ENCODE results near the gene LGI1.

The LGI1 gene

DNA sequence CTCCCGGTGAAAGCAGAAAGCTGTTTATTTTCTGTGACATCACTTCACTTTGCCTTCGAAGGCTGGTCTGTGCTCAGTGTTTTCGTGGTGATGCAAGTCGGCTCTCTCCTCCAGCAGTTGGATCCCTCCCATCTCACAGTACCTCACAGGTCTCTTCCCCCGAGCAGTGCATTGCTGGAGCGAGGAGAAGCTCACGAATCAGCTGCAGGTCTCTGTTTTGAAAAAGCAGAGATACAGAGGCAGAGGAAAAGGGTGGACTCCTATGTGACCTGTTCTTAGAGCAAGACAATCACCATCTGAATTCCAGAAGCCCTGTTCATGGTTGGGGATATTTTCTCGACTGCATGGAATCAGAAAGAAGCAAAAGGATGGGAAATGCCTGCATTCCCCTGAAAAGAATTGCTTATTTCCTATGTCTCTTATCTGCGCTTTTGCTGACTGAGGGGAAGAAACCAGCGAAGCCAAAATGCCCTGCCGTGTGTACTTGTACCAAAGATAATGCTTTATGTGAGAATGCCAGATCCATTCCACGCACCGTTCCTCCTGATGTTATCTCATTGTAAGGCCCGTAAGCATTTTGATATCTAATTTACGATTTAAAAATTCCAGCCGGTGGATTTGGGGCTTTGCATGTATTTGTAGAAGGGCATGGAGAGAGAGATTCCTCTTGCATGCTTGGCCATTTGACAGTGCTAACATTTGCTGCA, at the start of gene LGI1:
LGI1 (plus strand) TSS at position 136 of the 707 bp plus-strand sequence; CDS start at position 345, 209 bp downstream.
- DNase-seq (ENCODE audit: low read depth in 2 of 2): no peak

DNA sequence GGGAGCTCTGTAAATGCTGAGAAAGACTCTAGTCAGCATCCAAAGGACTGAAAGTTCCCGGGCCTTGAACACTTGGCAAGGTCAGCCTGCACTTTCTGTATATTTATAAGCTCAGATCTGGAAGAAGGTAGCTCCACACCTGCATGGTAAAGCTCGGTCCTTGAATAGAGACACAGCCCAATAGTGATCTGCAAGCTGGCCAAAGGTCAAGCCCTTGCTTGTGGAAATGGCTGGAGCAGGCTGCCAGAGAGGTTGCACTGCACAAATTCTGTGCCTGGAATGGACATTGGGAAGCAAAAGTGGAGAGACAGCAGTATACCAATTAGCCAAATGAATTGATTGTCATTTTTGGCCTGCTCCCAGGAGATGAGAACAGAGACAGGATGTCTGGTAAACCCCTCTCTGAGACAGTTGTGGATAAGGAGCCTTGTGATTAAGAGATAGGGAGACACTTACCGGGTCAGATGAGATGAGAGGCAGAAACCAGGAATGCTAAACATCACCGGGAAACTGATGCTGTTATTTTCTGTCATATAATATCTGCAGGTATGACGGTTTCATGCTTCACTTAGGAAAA, 47.3 kb upstream of the LGI1 start:
- DNase-seq (ENCODE audit: low read depth in 2 of 2): no peak

DNA sequence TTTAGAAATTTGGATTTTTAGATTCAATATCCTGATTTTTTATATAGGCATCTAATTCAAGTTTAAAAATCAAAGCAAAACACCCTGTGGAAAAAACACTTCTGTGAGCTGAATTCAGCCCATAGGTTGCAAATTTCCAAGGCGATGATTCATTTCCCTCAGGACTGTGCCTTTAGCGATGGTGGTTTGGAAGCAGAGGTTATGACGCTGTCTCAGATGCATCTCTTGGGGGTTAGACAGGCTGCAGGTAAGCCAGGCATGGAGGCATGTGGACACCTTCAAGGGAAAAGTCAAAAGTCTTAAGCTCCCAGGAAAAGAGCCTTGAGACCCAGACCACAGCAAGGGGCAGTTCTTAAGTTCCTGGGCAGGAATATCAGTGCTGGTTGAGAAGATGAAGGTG, 45.8 kb upstream of the LGI1 start:
- no peak for DNase-seq (ENCODE audit: low read depth in 2 of 2)

DNA sequence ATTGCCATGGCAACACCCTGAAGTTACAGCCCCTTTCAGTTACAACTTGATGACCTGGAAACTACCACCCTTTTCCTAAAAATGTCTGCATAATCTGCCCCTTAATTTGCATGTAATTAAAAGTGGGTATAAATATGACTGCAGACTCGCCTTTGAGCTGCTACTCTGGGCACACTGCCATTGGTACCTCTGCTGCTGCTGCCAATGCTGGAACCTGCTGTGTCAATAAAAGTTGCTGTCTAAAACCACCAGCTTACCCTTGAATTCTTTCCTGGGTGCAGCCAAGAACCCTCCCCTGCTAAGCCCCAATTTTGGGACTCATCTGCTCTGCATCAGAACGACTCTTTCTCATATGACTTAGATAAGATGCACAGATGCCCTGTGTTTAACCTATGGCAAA, 45.1 kb upstream of the LGI1 start:
- no peak for DNase-seq (ENCODE audit: low read depth in 2 of 2)

DNA sequence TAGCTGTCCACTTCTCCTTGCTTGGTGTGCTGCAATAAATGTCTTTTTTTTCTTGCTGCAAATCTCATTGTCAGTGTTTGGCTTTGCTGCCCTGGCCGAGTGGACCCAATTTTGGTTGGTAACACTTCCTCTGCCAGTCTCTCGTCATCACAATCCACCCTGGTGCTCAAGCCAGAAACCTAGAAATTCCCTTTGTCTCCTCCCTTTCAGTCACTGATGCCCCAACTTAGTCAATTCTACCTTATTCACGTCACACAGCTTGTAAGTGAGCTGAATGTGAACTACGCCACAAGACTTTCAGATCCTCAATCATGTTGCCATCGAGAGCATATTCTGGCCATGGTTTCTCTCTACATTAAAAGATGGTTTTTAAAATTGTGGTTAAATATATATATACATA, 42.4 kb upstream of the LGI1 start:
- no peak for DNase-seq (ENCODE audit: low read depth in 2 of 2)

DNA sequence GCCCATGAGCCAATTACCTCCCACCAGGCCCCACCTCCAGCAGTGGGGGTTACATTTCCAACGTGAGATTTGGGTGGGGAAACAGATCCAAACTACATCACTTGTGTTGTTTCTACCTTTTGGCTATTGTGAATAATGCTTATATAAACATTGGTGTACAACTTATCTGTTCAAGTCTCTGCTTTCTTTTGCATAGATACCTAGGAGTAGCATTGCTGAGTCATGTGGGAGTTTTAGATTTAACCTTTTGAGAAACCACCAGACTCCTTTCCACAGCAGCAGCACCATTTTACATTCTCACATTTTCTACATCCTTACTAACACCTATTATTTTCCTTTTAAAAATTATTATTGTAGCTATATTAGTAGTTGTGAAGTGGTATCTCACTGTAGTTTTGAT, 41.0 kb upstream of the LGI1 start:
- DNase-seq (ENCODE audit: low read depth in 2 of 2): no peak

DNA sequence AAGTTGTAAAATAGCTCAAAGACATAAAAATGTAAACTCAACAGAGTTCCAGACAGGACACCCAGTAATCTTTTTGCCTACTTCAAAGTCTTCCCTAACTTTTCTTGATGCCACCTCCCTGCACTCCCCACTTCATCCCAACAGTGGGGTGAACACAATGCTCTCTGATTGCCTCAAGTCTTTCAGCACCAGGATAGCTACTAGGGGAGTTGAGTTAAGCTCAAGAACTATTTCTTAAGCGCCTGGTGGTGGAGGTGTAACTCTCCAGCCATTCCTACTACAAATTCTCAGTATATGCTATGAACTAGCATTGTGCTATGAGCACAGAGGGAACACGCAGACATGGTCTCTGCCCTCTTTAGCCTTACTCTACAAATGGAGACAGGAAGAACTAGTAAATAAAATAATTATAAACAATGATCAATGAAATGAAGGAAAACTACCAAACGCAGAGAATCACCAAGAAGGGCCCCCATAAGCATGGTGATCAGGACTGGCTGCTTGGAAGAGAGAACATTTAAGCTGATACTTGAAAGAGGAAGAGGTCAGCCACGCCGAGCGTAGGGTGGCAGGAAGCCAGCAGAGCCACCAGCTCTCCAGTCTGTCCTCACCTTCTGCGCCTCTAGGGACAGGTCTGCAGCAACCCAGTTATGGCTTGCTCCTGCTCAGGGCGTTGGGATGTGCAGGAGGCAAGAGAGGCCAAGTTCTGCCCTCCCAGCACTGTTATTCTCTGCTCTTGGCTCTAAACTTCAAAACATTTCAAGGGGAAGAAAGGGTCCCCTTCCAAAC, 38.6 kb upstream of the LGI1 start:
- no peak for DNase-seq (ENCODE audit: low read depth in 2 of 2)

DNA sequence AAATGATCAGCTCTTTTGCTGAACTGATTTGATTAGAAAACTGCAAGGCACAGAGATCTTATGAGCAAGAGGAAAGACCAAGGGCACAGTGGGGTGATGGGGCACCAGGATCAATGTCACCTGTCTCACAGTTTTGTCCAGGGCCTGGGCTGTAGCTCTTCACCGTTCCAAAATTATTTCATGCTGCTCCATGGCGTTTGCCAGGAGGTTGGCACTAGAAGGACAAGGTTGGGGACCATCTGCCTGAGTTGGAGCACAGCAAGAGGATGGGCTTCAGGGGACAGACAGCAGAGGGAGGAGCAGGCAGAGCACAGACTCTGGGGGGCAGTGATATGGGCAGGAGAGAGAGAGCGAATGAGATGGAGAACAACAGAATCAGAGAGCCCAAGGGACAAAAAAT, 37.8 kb upstream of the LGI1 start:
- no peak for DNase-seq (ENCODE audit: low read depth in 2 of 2)

DNA sequence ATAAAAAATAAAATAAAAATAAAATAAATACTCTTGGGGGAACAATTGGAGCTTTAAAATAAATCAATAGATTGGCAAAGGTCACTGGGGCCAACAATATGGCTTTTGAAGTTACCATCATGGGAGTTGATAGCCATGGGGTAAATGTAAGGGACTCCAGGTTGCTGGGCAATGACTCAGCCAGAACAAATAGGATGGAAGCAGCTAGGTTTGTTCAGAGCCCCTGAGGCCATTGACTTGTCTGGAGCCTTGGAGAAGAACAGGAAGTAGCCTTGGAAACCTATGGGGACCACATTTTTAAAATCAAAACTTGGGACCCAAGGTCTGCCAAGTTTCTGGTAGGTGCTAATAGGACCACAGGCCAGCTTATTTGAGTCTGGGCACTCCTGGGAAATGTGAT, 35.2 kb upstream of the LGI1 start:
- no peak for DNase-seq (ENCODE audit: low read depth in 2 of 2)

DNA sequence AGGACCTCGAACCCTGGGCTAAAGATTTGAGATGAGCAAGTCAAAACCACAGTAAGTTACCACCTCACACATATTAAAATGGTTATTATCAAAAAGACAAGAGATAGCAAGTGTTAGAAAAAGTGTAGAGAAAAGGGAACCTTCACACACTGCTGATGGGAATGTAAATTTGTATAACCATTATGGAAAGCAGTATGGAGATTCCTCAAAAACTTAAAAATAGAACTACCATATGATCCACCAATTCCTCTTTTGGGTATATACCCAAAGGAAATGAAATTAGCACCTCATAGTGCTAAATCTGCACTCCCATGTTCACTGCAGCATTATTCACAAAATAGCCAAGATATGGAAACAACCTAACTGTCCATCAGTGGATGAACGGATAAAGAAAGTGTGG, 34.6 kb upstream of the LGI1 start:
- no peak for DNase-seq (ENCODE audit: low read depth in 2 of 2)

DNA sequence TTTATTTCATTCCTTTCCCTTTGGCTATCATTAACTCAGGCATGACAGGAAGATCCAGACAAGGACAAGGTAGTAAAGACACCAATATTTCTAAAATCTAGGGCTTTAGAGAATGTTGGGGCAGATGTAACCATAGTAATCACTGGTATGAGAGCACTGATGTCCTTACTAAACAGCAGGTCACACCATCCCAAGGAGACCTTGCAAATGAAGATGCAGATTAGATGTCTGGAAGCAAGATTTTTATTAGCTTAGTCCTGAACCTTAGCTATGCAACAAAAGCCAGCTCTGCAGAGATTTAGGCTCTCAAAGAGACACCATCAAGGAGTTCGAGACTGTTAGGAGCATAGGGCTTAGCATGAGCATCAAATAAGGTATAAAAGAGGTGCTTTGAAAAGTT, 31.7 kb upstream of the LGI1 start:
- no peak for DNase-seq (ENCODE audit: low read depth in 2 of 2)

DNA sequence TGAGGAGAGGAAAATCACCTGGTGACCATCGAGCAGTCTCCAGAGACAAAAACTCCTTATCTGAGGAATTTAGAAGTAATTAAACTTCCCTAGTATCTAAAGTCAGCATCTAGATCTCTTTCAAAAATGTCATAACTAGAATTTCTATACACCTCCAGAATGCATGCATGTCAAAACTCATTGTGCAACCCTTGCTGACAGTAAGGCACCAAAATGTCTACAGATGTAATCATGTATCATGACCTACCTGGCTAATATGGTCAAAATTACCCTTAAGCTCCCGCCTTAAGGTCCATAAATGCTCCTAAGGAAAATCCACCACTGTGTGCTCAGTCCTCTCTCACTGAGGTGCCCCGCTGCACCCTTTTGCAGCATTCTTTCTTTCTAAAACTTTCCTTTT, 16.4 kb upstream of the LGI1 start:
- no peak for DNase-seq (ENCODE audit: low read depth in 2 of 2)

DNA sequence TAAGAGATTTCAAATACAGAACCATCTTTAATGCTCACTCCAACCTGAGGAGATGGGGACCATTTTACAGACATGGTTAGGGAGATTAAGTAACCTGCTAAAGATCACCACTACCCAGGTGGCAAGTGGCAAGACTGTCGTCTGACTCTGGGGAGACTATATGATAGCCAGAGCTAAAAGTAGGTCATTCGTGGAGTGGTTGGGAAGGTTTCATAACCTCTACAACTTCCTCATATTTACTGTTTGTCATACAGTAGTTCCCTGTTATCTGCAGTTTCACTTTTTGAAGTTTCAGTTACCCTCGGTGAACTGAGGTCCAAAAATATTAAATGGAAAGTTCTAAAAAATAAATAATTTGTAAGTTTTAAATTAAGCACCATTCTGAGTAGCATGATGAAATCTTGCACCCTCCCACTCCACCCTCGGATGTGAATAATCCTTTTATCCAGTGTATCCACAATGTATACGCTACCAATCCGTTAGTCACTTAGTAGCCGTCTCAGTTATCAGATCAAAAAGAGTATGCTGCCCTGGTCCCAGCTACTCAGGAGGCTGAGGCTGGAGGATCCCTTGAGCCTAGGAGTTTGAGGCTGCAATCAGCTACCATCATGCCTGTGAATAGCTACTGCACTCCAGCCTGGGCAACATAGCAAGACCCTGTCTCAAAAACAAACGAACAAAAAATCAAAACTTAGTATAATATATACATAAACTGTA, 14.9 kb upstream of the LGI1 start:
- DNase-seq (ENCODE audit: low read depth in 2 of 2): no peak

DNA sequence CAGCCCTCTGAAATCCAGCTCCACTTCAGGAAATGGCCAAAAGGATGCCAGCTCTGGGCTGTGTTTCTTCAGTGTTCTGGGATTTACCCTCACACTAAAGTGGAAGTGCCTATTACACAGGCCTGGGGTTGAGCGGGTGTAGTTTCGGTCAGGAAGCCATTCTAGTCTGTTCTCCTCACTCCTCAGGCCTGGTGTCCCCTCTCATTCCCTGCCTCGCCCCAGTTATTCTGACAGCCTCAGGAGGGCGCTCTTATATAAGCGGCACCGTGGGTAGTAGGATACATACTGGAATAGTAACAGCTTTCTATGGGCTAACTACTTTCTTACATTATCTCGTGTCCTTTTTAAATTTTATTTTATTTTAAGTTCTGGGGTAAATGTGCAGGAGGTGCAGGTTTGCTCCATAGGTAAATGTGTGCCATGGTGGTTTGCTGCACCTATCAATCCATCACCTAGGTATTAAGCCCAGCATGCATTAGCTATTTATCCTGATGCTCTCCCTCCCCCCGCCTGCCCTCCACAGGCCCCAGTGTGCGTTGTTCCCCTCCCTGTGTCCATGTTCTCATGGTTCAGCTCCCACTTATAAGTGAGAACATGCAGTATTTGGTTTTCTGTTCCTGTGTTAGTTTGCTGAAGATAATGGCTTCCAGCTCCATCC, 12.2 kb upstream of the LGI1 start:
- no peak for DNase-seq (ENCODE audit: low read depth in 2 of 2)

DNA sequence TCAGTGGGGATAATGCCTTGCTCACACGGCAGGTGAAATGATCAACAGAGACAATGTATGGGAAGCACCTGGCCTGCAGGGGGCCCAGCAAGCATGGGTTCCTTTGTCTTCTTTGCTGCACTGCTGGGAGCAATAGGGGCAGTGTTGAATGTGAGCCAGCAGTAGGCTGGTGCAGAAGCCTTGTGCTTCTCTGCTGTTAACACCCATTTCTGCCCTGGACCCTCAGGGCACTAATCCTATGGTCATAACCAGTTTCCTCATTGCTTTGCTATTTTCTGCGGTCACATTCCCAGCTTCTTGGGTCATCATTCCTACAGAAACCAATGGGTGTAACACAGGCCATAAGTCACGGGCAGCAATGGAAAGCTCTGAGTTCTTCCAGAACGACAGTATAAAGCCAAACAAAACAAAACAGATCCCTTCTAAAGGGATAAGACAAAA, 10.9 kb upstream of the LGI1 start:
- DNase-seq (ENCODE audit: low read depth in 2 of 2): no peak

DNA sequence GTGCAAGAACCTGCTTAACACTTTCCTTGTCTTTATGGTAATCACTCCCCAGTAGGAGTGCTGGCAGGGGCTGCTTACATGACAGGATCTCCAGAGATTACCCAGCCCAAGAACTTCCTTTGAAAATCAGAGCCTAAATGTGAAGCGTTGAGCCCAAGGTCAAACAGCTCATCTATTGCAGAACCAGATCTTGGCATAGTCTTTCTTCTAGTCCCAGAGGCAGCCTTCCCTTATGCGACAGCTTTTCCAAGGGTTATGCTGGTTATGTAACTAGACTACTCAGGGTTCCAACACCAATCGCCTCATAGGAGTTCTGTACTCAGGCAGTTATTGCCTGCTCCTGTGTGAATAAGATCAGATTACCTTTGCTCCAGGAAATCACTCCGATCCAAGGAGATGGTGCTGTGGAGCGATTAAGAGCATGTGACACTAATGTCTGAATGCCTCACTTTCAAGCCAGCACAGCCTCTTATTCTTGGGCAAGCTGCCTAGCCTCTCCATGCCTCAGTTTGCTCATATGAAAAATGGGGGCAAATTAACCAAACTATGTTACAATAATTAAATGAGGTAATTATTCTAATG, 8.4 kb upstream of the LGI1 start:
- DNase-seq (ENCODE audit: low read depth in 2 of 2): no peak

DNA sequence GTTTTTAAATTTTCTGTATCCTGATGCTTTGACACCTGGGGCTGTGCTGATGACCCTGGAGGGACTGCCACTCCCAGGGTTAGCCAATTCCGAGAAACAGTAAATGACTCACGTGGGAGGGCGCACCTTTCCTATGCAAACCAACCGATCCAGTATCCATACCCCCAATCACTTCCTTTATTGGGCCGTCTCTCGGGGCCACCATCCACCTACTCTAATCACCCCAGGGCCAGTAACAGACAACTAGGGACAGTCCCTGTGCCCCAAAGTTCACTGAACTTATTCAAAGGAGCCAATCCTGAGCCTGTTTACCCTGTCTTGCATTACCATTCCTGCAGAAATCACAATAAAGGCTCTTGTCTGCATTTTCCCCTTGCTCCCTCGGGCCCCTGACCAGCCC, 6.6 kb upstream of the LGI1 start:
- no peak for DNase-seq (ENCODE audit: low read depth in 2 of 2)

DNA sequence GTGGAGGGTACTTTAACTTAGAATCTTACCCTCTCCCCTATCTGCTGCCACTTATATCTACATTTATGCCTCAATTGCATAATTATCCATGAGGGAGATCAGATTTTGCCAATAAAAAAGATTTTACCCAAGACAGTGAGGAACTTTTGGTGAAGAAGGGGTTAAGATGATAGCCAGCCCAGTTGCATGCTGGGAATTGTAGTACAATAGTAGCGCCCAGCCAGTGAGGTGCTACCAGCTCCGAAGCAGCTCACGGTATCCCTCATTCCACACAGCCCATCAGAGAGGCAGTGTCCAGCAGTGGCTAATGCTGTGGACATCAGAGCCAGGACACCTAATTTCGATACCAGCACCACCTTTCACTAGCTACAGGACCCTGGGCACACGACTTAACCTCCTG, 5.9 kb upstream of the LGI1 start:
- no peak for DNase-seq (ENCODE audit: low read depth in 2 of 2)

DNA sequence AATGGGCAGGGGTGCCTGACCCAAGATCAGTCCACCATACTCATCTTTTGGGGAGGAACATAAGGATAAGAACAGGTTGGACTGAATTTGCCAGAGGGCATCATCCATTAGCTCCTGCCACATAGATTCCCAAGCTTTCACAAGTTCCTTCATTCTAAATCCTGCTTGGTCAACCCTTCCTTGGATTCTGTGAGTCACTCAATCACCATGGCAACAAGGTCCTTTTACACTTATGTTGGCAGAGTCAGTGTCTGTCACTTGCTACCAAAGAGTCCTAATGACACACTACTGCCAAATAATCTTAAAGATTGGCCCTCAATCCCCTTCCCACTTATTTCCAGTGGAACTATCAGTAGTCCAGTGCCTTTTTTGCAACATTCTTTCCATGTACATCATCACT, 5.0 kb upstream of the LGI1 start:
- DNase-seq (ENCODE audit: low read depth in 2 of 2): no peak

DNA sequence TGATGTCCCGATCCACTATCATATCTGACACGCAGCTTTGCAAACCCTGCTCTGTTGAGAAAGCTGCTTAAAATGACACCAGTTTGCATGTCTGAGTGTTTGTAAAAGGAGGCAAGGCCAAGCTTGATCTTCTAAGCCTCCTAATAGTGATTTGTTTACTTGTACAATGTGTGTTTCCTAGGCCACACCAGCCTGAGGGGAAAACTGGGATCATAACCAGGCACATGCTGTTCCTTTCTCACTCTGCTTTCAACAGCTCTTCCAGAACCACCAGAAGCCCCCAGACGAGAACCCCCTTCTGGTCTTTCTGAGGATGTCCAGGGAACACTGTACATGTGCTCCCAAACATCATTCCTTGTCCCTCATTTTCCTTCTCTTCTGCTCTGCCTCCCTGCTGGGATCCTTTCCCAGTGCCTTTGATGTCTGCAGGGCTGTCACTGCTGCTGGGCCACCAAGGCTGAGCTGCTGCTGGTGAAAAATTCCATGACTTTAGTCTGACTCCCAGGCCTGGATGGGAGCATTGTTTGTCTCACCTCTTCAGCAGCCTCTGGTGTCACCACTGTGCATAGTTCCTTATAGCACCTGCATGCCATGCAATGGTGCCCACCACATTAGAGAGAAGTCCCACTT, 4.0 kb upstream of the LGI1 start:
- DNase-seq (ENCODE audit: low read depth in 2 of 2): no peak

DNA sequence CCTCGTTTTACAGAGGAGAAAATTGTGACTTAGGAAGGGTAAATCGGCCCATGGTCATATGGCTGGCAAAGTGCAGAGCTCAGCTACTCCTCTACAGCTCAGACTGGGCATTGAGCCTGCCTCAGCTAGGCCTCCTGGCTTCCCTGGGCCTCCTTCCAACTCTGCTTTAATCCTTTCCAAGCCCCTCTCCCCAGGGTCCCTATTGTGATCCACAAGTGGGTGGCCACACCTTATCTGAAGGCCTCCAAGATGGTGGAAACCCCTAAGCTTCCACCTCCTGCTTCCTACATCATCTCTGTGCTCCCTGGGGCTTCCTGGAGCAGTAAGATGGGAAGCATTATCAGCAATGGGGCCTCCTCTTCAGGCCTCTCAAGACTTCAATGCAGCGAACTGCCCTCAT, 3.0 kb upstream of the LGI1 start:
- no peak for DNase-seq (ENCODE audit: low read depth in 2 of 2)

Measured in activated CD4-positive, alpha-beta T cell treated with anti-CD3 and anti-CD28 coated beads for 24 hours (primary cell).